GM18861 (cell line): ENCODE results near the gene PKMYT1.
"Not testable (repeated sequence)": the region's sequence is repeated elsewhere in the genome, so short reads cannot be mapped to it uniquely, and the experiment has no call there.

ENCODE experiments used
- ATAC-seq: cut with Tn5 transposase; IDR thresholded peaks from one replicate; pipeline ENCODE4 v1.9.1; 2021; ENCODE audit not compliant: unreplicated experiment

Gene PKMYT1

DNA sequence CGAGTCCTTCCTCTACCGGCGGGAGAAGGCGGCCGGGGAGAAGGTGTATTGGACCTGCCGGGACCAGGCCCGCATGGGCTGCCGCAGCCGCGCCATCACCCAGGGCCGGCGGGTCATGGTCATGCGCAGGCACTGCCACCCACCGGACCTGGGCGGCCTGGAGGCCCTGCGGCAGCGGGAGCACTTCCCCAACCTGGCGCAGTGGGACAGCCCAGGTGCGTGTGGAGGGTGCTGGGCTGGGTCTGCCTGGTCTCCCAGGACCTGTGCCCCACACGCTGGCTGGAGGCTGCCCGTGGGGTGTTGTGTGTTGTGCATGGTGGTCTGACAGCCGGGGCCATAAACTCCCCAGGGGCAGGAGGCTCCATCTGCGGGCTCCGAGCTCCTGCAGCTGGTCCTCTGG is 43.1 kb downstream of the PKMYT1 start:
- no peak for ATAC-seq

DNA sequence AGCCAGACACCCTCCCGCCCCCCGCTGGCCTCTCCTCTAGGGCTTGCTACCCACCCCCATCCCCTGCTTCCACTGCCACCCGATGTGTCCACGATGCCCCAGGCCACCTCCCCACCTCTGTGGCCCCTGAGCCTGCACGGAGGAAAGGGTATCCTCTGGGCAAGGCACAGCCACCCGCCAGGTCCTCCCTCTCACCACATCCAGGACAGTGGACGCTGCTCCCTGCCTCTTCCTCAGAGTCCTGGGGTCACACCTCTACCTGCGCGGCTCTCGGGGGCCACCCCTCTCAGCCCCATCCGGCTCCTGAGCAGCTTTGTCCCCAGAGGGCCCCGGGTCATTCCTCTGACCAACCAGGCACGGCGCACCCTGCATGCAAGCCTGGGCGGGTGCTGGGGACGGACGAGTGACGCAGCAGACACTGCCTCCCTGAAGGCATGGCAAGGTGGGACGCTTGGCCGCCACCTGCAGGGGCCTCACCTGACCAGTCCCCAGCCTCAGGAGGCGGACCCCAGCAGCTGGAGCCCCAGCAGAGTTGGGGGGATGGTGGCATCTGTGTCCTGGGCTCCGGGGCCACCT is 43.7 kb downstream of the PKMYT1 start:
- no peak for ATAC-seq

DNA sequence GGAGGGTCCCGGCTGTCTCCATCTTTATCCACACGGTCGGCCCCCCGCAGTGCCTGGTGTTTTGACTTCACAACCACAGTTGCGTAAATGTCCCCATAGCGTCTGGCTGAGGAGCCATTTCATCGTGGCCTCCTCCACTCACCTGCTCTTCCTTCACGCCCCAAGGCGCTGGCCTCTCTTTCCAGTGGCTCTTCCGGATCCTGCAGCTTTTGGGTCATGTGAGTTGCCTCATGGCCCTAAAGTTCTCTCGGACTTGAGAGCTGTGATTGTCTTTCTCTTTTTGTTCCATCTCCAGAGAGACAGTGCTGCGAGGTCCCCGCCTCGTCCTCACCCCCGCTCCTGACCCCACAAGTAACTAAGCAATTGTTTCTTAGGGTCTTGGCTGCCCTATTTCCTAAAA is 45.8 kb downstream of the PKMYT1 start:
- ATAC-seq, result no peak

DNA sequence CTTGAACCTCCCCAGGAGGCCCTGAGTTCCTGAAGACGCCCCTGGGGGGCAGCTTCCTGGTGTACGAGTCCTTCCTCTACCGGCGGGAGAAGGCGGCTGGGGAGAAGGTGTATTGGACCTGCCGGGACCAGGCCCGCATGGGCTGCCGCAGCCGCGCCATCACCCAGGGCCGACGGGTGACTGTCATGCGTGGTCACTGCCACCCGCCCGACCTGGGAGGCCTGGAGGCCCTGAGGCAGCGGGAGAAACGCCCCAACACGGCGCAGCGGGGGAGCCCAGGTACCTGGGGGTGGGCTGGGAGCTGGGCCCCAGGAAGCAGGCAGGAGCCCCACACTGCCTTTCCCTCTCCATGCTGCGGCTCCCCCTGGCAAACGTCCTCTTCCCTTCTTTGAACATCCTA is 46.5 kb downstream of the PKMYT1 start:
- ATAC-seq, result no peak

DNA sequence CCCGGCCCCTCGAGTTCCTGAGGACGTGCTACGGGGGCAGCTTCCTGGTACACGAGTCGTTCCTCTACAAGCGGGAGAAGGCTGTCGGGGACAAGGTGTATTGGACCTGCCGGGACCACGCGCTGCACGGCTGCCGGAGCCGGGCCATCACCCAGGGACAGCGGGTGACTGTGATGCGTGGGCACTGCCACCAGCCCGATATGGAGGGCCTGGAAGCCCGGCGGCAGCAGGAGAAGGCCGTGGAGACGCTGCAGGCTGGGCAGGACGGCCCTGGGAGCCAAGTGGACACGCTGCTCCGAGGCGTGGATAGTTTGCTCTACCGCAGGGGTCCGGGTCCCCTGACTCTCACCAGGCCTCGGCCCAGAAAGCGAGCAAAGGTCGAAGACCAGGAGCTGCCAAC is 47.1 kb downstream of the PKMYT1 start:
- ATAC-seq, result no peak

DNA sequence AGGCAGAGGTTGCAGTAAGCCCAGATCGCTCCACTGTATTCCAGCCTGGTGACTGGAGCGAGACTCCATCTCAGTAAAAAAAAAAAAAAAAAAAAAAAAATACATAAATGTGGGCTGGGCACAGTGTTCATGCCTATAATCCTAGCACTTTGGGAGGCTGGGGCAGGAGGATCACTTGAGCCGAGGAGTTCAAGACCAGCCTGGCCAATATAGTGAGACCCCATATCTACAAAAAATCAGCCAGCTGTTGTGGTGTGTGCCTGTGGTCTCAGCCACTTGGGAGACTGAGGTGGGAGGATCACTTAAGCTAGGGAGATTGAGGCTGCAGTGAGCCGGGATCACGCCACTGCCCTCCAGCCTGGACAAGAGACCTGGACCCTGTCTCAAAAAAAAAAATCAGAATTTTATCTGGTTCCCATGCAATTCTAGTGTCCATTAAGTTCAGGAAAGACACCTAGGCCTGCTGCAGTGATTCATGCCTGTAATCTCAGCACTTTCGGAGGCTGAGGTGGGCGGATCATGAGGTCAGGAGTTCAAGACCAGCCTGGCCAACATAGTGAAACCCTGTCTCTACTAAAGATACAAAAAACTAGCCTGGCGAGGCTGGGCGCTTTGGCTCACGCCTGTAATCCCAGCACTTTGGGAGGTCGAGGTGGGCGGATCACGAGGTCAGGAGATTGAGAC is 48.9 kb downstream of the PKMYT1 start:
- ATAC-seq, result not testable (repeated sequence)

DNA sequence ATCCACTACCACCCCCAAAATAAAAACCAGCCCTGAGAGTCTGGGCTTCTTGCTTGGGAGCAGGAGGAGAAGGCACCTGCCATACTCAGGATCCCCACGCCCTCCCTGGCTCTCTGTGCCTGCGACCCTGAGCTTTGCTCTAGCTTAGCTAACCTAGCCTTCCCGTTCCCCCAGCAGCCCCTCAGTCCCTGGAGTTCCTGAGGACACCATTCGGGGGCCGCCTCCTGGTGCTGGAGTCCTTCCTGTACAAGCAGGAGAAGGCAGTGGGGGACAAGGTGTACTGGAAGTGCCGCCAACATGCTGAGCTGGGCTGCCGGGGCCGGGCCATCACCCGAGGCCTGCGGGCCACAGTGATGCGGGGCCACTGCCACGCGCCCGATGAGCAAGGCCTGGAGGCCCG is 50.0 kb downstream of the PKMYT1 start:
- ATAC-seq, result no peak

DNA sequence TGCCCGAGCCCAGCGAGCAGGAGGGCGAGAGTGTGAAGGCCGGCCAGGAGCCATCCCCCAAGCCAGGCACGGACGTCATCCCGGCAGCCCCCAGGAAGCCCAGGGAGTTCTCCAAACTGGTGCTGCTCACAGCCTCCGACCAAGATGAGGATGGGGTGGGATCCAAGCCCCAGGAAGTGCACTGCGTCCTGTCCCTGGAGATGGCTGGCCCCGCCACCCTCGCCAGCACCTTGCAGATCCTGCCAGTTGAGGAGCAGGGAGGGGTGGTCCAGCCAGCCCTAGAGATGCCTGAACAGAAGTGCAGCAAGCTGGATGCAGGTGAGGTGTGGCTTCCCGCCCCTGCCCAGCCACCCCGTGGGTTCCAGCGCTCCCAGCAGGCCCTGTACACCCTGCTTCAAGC is 50.6 kb downstream of the PKMYT1 start:
- ATAC-seq, result no peak

DNA sequence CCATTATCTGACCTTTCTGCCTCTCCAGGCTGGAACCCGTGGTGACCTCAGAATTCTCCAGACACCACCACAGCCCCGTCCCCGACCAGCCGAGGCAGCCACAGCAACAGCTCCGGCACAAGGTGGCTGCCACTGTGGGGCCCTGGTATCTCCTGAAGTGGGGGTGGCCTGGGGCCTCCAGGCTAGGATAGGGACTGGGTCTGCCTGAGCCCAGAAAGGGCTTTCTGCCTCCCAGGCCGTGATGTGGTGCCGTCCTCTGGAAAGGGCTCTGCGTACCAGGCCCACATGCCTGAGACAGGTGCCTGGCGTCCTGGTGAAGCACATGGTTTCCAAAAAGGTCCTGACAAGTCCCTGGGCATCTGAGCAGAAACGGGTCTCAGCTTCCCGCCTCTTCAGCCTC is 51.5 kb downstream of the PKMYT1 start:
- ATAC-seq, result no peak

DNA sequence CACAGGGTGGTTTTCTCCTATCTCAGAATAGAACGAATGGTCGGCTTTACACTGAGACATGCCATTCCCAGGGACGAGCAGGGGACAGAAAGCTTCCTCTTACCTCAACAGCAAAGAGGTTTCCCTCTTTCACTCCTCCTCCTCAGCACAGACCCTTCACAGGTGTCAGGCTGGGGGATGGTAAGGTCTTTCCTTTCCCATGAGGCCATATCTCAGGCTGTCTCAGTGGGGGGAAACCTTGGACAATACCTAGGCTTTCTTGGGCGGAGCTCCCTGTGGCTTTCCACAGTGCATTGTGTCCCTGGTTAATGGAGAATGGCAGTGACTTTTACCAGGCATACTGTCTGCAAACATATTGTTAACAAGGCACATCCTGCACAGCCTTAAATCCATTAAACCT is 52.1 kb downstream of the PKMYT1 start:
- not testable (repeated sequence) for ATAC-seq

DNA sequence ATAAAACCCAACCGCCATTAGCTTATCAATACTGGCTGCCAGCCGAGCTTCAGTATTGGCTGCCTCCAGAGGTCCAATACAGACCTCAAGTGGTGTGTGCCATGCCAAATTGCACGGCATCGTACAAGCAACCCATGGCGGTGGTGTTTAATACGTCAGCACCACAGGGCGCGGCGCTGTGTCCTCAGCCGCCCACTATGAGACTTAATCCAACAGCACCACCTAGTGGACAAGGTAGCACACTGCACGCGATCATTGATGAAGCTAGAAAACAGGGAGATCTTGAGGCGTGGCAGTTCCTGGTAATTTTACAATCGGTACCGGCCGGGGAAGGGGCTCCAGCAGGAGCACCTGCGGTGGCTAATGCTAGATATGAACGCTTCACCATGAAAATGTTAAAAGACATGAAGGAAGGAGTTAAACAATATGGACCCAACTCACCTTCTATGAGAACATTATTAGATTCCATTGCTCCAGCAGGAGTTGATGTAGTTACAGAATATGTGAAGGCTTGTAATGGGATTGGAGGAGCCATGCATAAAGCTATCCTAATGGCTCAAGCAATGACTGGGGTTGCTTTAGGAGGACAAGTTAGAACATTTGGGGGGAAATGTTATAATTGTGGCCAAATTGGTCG is 53.1 kb downstream of the PKMYT1 start:
- ATAC-seq, result no peak

DNA sequence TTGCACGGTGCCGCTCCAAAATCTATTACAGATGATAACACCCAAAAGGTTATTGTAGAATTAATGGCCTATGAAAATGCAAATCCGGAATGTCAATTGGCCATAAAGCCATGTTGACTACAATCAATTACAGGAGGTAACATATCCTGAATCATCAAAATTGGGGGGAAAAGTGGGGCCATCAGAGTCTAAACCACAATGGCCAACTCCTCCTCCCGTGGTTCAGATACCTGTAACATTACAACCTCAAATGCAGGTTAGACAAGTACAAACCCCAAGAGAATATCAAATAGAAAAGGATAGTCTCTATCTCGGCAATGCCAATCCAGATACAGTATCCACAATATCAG is 53.6 kb downstream of the PKMYT1 start:
- ATAC-seq, result no peak

DNA sequence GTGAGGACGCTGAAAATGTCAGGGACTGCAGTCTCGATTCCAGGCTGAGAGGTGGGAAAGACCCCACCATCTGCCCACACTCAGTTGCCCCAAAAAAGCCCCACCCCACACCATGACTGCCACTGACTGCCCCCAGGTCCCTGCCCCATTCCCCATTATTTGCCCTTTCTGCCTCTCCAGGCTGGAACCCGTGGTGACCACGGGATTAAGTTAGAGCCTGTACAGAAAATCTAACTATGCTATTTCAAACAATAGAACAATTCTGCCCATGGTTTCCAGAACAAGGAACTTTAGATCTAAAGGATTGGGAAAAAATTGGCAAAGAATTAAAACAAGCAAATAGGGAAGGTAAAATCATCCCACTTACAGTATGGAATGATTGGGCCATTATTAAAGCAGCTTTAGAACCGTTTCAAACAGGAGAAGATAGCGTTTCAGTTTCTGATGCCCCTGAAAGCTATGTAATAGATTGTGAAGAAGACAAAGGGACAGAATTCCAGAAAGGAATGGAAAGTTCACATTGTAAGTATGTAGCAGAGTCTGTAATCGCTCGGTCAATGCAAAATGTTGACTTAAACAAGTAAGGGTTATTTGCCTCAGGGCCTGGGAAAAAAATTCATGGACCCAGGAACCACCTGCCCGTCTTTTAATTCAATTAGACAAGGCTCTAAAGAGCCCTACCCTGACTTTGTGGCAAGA is 54.1 kb downstream of the PKMYT1 start:
- no peak for ATAC-seq

DNA sequence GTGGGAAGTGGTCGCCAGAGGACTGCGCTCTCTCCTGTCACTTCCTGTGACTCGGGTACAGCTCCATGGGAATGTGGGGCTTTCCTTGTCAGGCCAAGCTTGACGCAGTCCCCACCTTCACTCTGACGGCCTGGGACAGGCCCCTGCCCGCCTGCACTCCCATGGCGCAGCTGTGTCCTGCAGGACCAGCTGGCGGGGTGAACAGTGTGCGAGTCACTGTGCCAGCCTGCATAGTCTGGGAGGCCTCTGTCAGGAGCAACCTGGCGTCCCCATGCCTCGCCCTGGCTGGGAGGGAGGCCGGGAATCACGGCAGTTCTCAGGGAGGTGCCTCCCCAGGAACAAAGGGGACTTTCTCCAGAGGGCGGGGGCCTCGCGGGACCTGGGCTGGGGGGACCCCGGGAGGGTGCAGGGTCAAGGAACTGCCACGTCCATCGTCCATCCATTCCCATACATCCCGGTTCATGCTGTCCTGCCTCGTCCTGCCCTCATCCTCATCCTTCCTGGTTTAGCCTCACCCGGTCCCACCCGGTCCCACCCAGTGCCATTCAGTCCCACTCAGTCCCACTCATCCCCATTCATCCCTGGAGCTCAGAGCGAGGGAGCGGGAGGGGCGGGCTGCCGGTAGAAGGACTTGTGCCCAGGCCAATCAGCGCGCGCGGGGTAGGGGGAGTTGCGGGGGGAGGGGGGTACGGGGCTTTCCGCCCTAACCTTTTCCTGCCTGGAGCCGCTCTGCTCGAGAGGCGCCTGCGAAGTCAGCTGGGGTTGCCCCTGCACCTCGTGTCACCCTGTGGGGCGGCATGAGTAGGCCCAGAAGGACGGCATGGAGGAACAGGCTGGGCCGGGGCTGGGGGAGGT is 55.1 kb downstream of the PKMYT1 start:
- no peak for ATAC-seq

DNA sequence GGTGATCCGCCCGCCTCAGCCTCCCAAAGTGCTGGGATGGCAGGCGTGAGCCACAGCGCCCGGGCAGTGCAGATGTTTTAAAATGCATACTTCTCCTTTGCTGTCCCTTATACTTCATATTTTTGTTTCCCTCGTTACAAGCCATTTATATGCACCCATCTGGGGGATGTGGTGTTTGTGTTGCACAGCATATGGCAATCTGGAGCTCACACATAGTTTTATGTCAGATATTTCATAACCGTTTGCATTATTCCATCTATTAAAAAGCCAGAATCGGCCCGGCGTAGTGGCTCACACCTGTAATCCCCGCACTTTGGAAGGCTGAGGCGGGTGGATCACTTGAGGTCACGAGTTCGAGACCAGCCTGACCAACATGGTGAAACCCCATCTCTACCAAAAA is 56.8 kb downstream of the PKMYT1 start:
- ATAC-seq, result no peak
